A549 (cell line): Measurements from ENCODE around the gene CHID1. TPM values are rescaled to one million over a fixed set of nuclear protein-coding genes. Genes with fewer than 3 reads are reported as not detected.

Experiments
- ATAC-seq, 2 experiments: fragments of 200-7000 bp in 1 of 2; fragments of >200 bp in 1 of 2; cut with Nextera tagmentation in 1 of 2; cut with Tn5 transposase in 1 of 2; 3 replicates each; pipeline versions ENCODE4 v1.8.0 to v1.9.1; 2018 to 2020; ENCODE audit warnings: mild to moderate bottlenecking in 1 of 2, moderate library complexity in 1 of 2
- CTCF ChIA-PET: fragments of 300-600 bp; sonication (Branson Sonifier 250); formaldehyde crosslinking; extraction: SDS; loops from one replicate; lab custom pipeline; 2021; ENCODE audit warnings: antibody characterized with exemption, inconsistent platforms; lab: Yijun Ruan, JAX
- POLR2A ChIA-PET: fragments of 350-600 bp; formaldehyde crosslinking; extraction: SDS; loops from one replicate; lab custom pipeline; 2021; ENCODE audit warnings: antibody characterized with exemption, inconsistent platforms; lab: Yijun Ruan, JAX
- DNase-seq, 2 experiments: peaks; one replicate each; pipeline versions ENCODE4 v3.0.0 to v3.0.0-alpha.2; 2011 to 2016; ENCODE audit warnings: low read depth in 1 of 2, low spot score in 1 of 2
- FAIRE-seq: peaks from 2 replicates; lab custom pipeline; 2011; peaks lifted over from hg19 to GRCh38; lab: Jason Lieb, UNC
- H3K27ac ChIP-seq, 2 experiments: fragments of >200 bp; sonication (Bioruptor Twin); formaldehyde crosslinking; 3 replicates each; pipeline ENCODE4 v1.5.1; 2016 to 2017
- H3K4me1 ChIP-seq: fragments of >200 bp; sonication (Bioruptor Twin); formaldehyde crosslinking; 3 replicates; pipeline ENCODE4 v1.6.1; 2016
- H3K4me2 ChIP-seq: fragments of >200 bp; sonication (Bioruptor Twin); formaldehyde crosslinking; 3 replicates; pipeline ENCODE4 v1.6.1; 2016
- H3K4me3 ChIP-seq: fragments of >200 bp; sonication (Bioruptor Twin); formaldehyde crosslinking; 3 replicates; pipeline ENCODE4 v1.5.1; 2016
- H3K9me3 ChIP-seq: fragments of >200 bp; sonication (Bioruptor Twin); formaldehyde crosslinking; 3 replicates; pipeline ENCODE4 v1.6.1; 2016
- E2F6 ChIP-seq: IDR thresholded peaks from 2 replicates; pipeline ENCODE4 v1.6.1; 2012; ENCODE audit warnings: low read depth, borderline replicate concordance
- EHMT2 ChIP-seq: fragments of 200-600 bp; sonication (generic); IDR thresholded peaks from 2 replicates; pipeline ENCODE4 v1.6.1; 2016; ENCODE audit warnings: antibody characterized with exemption, low read depth, mild to moderate bottlenecking, moderate library complexity
- ELK1 ChIP-seq: fragments of 150-350 bp; IDR thresholded peaks from 2 replicates; pipeline ENCODE4 v1.6.1; 2014; ENCODE audit warnings: low read depth, mild to moderate bottlenecking, low read length
- EP300 ChIP-seq, 2 experiments: fragments of >200 bp; sonication (Bioruptor Twin); formaldehyde crosslinking; IDR thresholded peaks; 2 replicates in 1 of 2; 3 replicates in 1 of 2; pipeline ENCODE4 v1.6.1; 2016 to 2017
- GATA3 ChIP-seq: IDR thresholded peaks from 2 replicates; pipeline ENCODE4 v1.6.1; 2012; ENCODE audit warnings: borderline replicate concordance
- HOXB5 ChIP-seq: fragments of 250-450 bp; sonication (Bioruptor Pico); IDR thresholded peaks from 2 replicates; pipeline ENCODE4 v1.5.0; 2020; ENCODE audit warnings: mild to moderate bottlenecking, moderate library complexity
- JUNB ChIP-seq: fragments of >200 bp; sonication (Bioruptor Twin); formaldehyde crosslinking; IDR thresholded peaks from 2 replicates; pipeline ENCODE4 v1.6.1; 2016
- KDM5A ChIP-seq: fragments of 200-600 bp; sonication (generic); IDR thresholded peaks from 2 replicates; pipeline ENCODE4 v1.6.1; 2016; ENCODE audit warnings: antibody characterized with exemption, mild to moderate bottlenecking
- MAFK ChIP-seq: fragments of 450-650 bp; IDR thresholded peaks from 2 replicates; pipeline ENCODE4 v1.6.1; 2014; ENCODE audit not compliant: partially characterized antibody
- NR3C1 ChIP-seq: fragments of >200 bp; sonication (Bioruptor Twin); formaldehyde crosslinking; IDR thresholded peaks from 3 replicates; pipeline ENCODE4 v1.6.1; 2017
- POLR2A ChIP-seq: IDR thresholded peaks from 2 replicates; pipeline ENCODE4 v1.6.1; 2012; ENCODE audit warnings: mild to moderate bottlenecking, low read length
- RARB ChIP-seq: fragments of 250-450 bp; sonication (Bioruptor Pico); IDR thresholded peaks from 2 replicates; pipeline ENCODE4 v1.8.0; 2021; ENCODE audit warnings: mild to moderate bottlenecking, moderate library complexity
- ZFP36 ChIP-seq: fragments of 450-650 bp; IDR thresholded peaks from 2 replicates; pipeline ENCODE4 v1.6.1; 2014; ENCODE audit warnings: borderline replicate concordance; ENCODE audit not compliant: partially characterized antibody
- ZNF302 ChIP-seq: fragments of 250-450 bp; sonication (Bioruptor Pico); IDR thresholded peaks from 2 replicates; pipeline ENCODE4 v1.9.0; 2021; ENCODE audit warnings: inconsistent platforms, mild to moderate bottlenecking, moderate library complexity
- WGBS: methylation state at CpG from one replicate; pipeline ENCODE4 v1.1.6; 2017; ENCODE audit errors: missing lambda C conversion rate; 5-methylcytosine and 5-hydroxymethylcytosine counted together
- polyA plus RNA-seq, 4 experiments: library from polyadenylated mRNA; depleted of rRNA in 3 of 4; stranded (reverse); fragments of >200 nt; fragmentation: RNase III in 1 of 4; extraction: RNeasy Plus Mini Kit Qiagen cat#74134 plus additional on column Dnase treatment in 1 of 4; gene quantifications; 2 replicates in 3 of 4; 3 replicates in 1 of 4; pipeline ENCODE4 v1.2.3, GENCODE V29; 2011 to 2017
- TF ChIP-seq, protein P1 (sequence below): fragments of >200 bp; sonication (Bioruptor Twin); formaldehyde crosslinking; IDR thresholded peaks from 3 replicates; pipeline ENCODE4 v1.5.1; 2016
- TF ChIP-seq, protein P2 (sequence below): fragments of >200 bp; sonication (Bioruptor Twin); formaldehyde crosslinking; IDR thresholded peaks from 3 replicates; pipeline ENCODE4 v1.6.1; 2016
- TF ChIP-seq, protein P3 (sequence below): fragments of 450-650 bp; IDR thresholded peaks from 2 replicates; pipeline ENCODE4 v1.6.1; 2014; ENCODE audit warnings: antibody characterized with exemption
- TF ChIP-seq, protein P4 (sequence below): IDR thresholded peaks from 2 replicates; pipeline ENCODE4 v1.6.1; 2012

CHID1 gene
- polyA plus RNA-seq, 2 of the 4 experiments (the other 2 are of a cell fraction): 53.8 to 70.6 TPM

GRCh38 chr11:868802-869201, 41.8 kb downstream of the CHID1 start:
- ATAC-seq: no peak
- H3K27ac ChIP-seq: no peak overlapping the region
- H3K4me1 ChIP-seq: peaks cover 24% of the 10 kb centered on the region; the same call in 2 of the 3 replicates
- ChIA-PET POLR2A (interaction anchor here (1.7 kb wide), 1 partner anchor 24 kb away, joined by 6 read pairs; no protein-coding TSS in a partner anchor), CTCF (interaction anchor here (0.9 to 5.2 kb wide), 8 partner anchors 9 to 188 kb away, joined by 3 to 25 read pairs (median 4); no protein-coding TSS in a partner anchor)
- no peaks in the 10 kb centered on the region for H3K9me3 ChIP-seq
- no peak for DNase-seq
- no peak overlapping the region for H3K4me3 ChIP-seq
- no peak for FAIRE-seq
- H3K4me2 ChIP-seq: no peak overlapping the region
- WGBS: 91% methylated on average over 10 of the region's 12 CpGs
- TF ChIP-seq, protein P1, sequence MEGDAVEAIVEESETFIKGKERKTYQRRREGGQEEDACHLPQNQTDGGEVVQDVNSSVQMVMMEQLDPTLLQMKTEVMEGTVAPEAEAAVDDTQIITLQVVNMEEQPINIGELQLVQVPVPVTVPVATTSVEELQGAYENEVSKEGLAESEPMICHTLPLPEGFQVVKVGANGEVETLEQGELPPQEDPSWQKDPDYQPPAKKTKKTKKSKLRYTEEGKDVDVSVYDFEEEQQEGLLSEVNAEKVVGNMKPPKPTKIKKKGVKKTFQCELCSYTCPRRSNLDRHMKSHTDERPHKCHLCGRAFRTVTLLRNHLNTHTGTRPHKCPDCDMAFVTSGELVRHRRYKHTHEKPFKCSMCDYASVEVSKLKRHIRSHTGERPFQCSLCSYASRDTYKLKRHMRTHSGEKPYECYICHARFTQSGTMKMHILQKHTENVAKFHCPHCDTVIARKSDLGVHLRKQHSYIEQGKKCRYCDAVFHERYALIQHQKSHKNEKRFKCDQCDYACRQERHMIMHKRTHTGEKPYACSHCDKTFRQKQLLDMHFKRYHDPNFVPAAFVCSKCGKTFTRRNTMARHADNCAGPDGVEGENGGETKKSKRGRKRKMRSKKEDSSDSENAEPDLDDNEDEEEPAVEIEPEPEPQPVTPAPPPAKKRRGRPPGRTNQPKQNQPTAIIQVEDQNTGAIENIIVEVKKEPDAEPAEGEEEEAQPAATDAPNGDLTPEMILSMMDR: no peak
- no peak for TF ChIP-seq ELK1
- TF ChIP-seq E2F6: no peak
- TF ChIP-seq EHMT2: no peak
- TF ChIP-seq KDM5A: no peak
- no peak for TF ChIP-seq ZNF302
- no peak for TF ChIP-seq ZFP36
- no peak for TF ChIP-seq MAFK
- no peak for TF ChIP-seq JUNB
- TF ChIP-seq HOXB5: no peak
- TF ChIP-seq POLR2A: no peak
- TF ChIP-seq, protein P2, sequence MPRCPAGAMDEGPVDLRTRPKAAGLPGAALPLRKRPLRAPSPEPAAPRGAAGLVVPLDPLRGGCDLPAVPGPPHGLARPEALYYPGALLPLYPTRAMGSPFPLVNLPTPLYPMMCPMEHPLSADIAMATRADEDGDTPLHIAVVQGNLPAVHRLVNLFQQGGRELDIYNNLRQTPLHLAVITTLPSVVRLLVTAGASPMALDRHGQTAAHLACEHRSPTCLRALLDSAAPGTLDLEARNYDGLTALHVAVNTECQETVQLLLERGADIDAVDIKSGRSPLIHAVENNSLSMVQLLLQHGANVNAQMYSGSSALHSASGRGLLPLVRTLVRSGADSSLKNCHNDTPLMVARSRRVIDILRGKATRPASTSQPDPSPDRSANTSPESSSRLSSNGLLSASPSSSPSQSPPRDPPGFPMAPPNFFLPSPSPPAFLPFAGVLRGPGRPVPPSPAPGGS: no peak

- peaks cover 24% of the 10 kb centered on the region; the same call in 2 of the 3 replicates for H3K4me1 ChIP-seq
- FAIRE-seq: no peak
- ChIA-PET CTCF (interaction anchor here (1.3 to 5.2 kb wide), 6 partner anchors 10 to 183 kb away, joined by 4 to 25 read pairs (median 10); no protein-coding TSS in a partner anchor), POLR2A (interaction anchor here (1.1 kb wide), 1 partner anchor 23 kb away, joined by 3 read pairs; no protein-coding TSS in a partner anchor)
- H3K4me2 ChIP-seq: no peak overlapping the region
- no peak overlapping the region for H3K4me3 ChIP-seq
- no peak overlapping the region for H3K27ac ChIP-seq
- no peak for ATAC-seq
- no peak for TF ChIP-seq EP300 (IDR thresholded peaks at IDR 0.05)
- TF ChIP-seq RARB (CRISPR knock-in tag): no peak
- TF ChIP-seq KDM5A: no peak
- TF ChIP-seq, protein P3, sequence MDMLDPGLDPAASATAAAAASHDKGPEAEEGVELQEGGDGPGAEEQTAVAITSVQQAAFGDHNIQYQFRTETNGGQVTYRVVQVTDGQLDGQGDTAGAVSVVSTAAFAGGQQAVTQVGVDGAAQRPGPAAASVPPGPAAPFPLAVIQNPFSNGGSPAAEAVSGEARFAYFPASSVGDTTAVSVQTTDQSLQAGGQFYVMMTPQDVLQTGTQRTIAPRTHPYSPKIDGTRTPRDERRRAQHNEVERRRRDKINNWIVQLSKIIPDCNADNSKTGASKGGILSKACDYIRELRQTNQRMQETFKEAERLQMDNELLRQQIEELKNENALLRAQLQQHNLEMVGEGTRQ: no peak
- TF ChIP-seq, protein P4, sequence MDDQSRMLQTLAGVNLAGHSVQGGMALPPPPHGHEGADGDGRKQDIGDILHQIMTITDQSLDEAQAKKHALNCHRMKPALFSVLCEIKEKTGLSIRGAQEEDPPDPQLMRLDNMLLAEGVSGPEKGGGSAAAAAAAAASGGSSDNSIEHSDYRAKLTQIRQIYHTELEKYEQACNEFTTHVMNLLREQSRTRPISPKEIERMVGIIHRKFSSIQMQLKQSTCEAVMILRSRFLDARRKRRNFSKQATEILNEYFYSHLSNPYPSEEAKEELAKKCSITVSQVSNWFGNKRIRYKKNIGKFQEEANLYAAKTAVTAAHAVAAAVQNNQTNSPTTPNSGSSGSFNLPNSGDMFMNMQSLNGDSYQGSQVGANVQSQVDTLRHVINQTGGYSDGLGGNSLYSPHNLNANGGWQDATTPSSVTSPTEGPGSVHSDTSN: peak; percentile 41
- no peak for TF ChIP-seq NR3C1
- TF ChIP-seq GATA3: no peak
- TF ChIP-seq, all 56 proteins: peak for 1
- H3K9me3 ChIP-seq: no peaks in the 10 kb centered on the region
- DNase-seq: no peak
- WGBS: 87% methylated on average over 17 of the region's 17 CpGs
These were observed 42.2 kb downstream of the CHID1 start for GRCh38 chr11:868394-868793.
